Endothelial cell of umbilical vein (primary cell): ENCODE results near the gene MORC4. TPM values are rescaled to one million over a fixed set of nuclear protein-coding genes. Genes with fewer than 3 reads are reported as not detected.

ENCODE experiments used
- BruUV-seq: library from RNA; stranded (reverse); fragments of 400-500 nt; replicated peaks from 2 replicates; lab custom pipeline; 2021; lab: Mats Ljungman, UMichigan
- CTCF ChIA-PET: fragments of 300-600, 350-600 bp; sonication (Branson Sonifier 250); formaldehyde crosslinking; loops from one replicate; lab custom pipeline; 2021; ENCODE audit warnings: antibody characterized with exemption, inconsistent platforms; lab: Charles Lee
- POLR2A ChIA-PET: fragments of 300-600, 350-600 bp; sonication (Branson Sonifier 250); formaldehyde crosslinking; loops from one replicate; lab custom pipeline; 2021; ENCODE audit warnings: antibody characterized with exemption, inconsistent platforms; lab: Charles Lee
- DNase-seq: peaks from one replicate; pipeline ENCODE4 v3.0.0-alpha.2; 2011; ENCODE audit warnings: low read depth, low spot score
- FAIRE-seq: peaks from 2 replicates; lab custom pipeline; 2011; peaks lifted over from hg19 to GRCh38; lab: Jason Lieb, UNC
- H2AFZ ChIP-seq: 2 replicates; pipeline ENCODE4 v1.6.0; 2012; ENCODE audit warnings: low read depth, low read length, control low read depth, inconsistent platforms
- H3K27ac ChIP-seq: 2 replicates; pipeline ENCODE4 v1.5.1; 2011; ENCODE audit warnings: low read depth, mild to moderate bottlenecking, control low read depth, low read length, moderate library complexity; ENCODE audit not compliant: insufficient read depth
- H3K27me3 ChIP-seq, 2 experiments: 2 replicates each; pipeline versions ENCODE4 v1.6.0 to v1.6.1; 2011; ENCODE audit warnings: low read length in 2 of 2, mixed read lengths in 1 of 2; ENCODE audit not compliant: control insufficient read depth in 2 of 2, insufficient read depth in 2 of 2
- H3K36me3 ChIP-seq, 2 experiments: 2 replicates in 1 of 2; 3 replicates in 1 of 2; pipeline ENCODE4 v1.5.1; 2011; ENCODE audit warnings: low read length in 2 of 2, mild to moderate bottlenecking in 1 of 2, moderate library complexity in 1 of 2; ENCODE audit not compliant: control insufficient read depth in 2 of 2, insufficient read depth in 2 of 2; ENCODE audit errors: extremely low read depth in 1 of 2
- H3K4me1 ChIP-seq: 3 replicates; pipeline ENCODE4 v1.5.1; 2011; ENCODE audit warnings: mild to moderate bottlenecking, low read length; ENCODE audit not compliant: control insufficient read depth, insufficient read depth; ENCODE audit errors: extremely low read depth
- H3K4me2 ChIP-seq: 2 replicates; pipeline ENCODE4 v1.6.1; 2011; ENCODE audit warnings: low read length, control low read depth, mixed read lengths; ENCODE audit not compliant: insufficient read depth
- H3K4me3 ChIP-seq, 3 experiments: fragments of 200-600 bp in 1 of 3; sonication (generic), shearing (Covaris generic) in 1 of 3; replicated peaks in 1 of 3; 2 replicates each; pipeline ENCODE4 v1.5.1; 2011 to 2016; ENCODE audit warnings: control low read depth in 3 of 3, low read length in 3 of 3, mild to moderate bottlenecking in 2 of 3, inconsistent platforms in 1 of 3, low read depth in 1 of 3, moderate library complexity in 1 of 3; ENCODE audit not compliant: insufficient read depth in 1 of 3
- H3K79me2 ChIP-seq: 2 replicates; pipeline ENCODE4 v1.6.0; 2012; ENCODE audit warnings: low read length, inconsistent platforms; ENCODE audit not compliant: control insufficient read depth, insufficient read depth
- H3K9ac ChIP-seq: replicated peaks from 2 replicates; pipeline ENCODE3; 2011; ENCODE audit warnings: low read length, control low read depth; ENCODE audit not compliant: insufficient read depth; ENCODE audit errors: extremely low read depth
- H3K9me1 ChIP-seq: replicated peaks from 3 replicates; pipeline ENCODE4 v1.6.0; 2011; ENCODE audit warnings: mild to moderate bottlenecking, low read length; ENCODE audit not compliant: control insufficient read depth, insufficient read depth; ENCODE audit errors: extremely low read depth
- H3K9me3 ChIP-seq: replicated peaks from 2 replicates; pipeline ENCODE4 v1.5.1; 2012; ENCODE audit warnings: low read length, inconsistent platforms; ENCODE audit not compliant: control insufficient read depth, insufficient read depth
- H4K20me1 ChIP-seq: replicated peaks from 2 replicates; pipeline ENCODE3; 2011; ENCODE audit warnings: mild to moderate bottlenecking, low read length; ENCODE audit not compliant: control insufficient read depth, insufficient read depth; ENCODE audit errors: extremely low read depth
- GATA2 ChIP-seq: IDR thresholded peaks from 2 replicates; pipeline ENCODE4 v1.7.0; 2011; ENCODE audit warnings: low read depth, mild to moderate bottlenecking, moderate library complexity, mixed read lengths, low read length; ENCODE audit not compliant: insufficient read length, insufficient read depth
- MYC ChIP-seq: IDR thresholded peaks from one replicate; pipeline ENCODE4 v1.6.1; 2011; ENCODE audit warnings: mild to moderate bottlenecking, low read depth, low read length
- dilution Hi-C: fragments of 300-500 bp; cut with MboI; formaldehyde crosslinking; loops from one replicate; pipeline ENCODE4 v1.15.0; 2019; ENCODE audit warnings: low sequenced_read_pairs; ENCODE audit not compliant: extremely low pct_ligation_motif_present
- intact Hi-C: fragments of 100-400 bp; cut with micrococcal nuclease; formaldehyde crosslinking; loops from one replicate; pipeline ENCODE4 v1.10.0; 2022
- polyA plus RNA-seq, 4 experiments: library from polyadenylated mRNA; depleted of rRNA in 3 of 4; stranded (reverse) in 3 of 4; unstranded in 1 of 4; fragments of >200 nt; gene quantifications; 2 replicates each; pipeline versions ENCODE4 v1.2.1 to v1.2.3, GENCODE V29; 2011 to 2012; ENCODE audit warnings: missing spikeins in 1 of 4
- total RNA-seq: library from RNA; stranded (reverse); gene quantifications from 2 replicates; pipeline ENCODE4 v1.2.3, GENCODE V29; 2021
- TF ChIP-seq, protein P1 (sequence below): IDR thresholded peaks from 2 replicates; pipeline ENCODE4 v1.6.1; 2011; ENCODE audit not compliant: insufficient read depth, insufficient read length

MORC4 gene
- total and polyA plus RNA-seq, 2 donors (not counting 3 experiments of a cell fraction or from before 2014, with no cell fraction given), result 4.3 to 12.0 TPM

DNA sequence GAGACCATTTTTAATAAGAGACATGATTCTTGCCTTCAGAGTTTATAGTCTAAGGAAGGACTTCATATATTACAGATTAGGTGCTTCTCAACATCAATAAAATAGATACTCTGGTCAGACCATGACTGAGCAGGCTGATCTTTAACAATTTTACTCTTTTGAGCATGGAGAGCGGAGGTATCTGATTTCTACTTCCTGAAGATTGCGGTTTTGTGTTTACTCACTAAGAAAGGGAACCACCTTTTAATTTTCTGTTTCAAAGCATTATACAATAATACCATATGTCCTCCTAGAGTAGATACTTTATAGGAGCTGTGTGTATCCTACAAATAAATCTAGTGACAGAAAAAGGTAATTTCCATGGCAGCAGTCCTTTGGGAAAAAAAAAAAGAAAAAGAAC lies 12.5 kb downstream of the MORC4 start:
- no TSS peak for BruUV-seq
- DNase-seq (no peak), FAIRE-seq (no peak)
- Histone ChIP-seq H3K9ac (no peak overlapping the region), H3K27ac (no peak overlapping the region), H3K4me2 (no peak overlapping the region), H4K20me1 (no peaks in the 10 kb centered on the region), H3K36me3 (no peaks in the 10 kb centered on the region), H3K79me2 (no peaks in the 10 kb centered on the region), H3K4me3 (no peak overlapping the region), H2AFZ (no peak overlapping the region), H3K9me1 (no peaks in the 10 kb centered on the region), H3K27me3 (no peaks in the 10 kb centered on the region), H3K9me3 (no peaks in the 10 kb centered on the region), H3K4me1 (no peaks in the 10 kb centered on the region)
- TF ChIP-seq, protein P1, sequence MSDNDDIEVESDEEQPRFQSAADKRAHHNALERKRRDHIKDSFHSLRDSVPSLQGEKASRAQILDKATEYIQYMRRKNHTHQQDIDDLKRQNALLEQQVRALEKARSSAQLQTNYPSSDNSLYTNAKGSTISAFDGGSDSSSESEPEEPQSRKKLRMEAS, result no peak
- no peak for TF ChIP-seq MYC
- intact Hi-C loops, result no loop called here
- dilution Hi-C loops, result no loop called here
- CTCF ChIA-PET, result no interaction called here
- POLR2A ChIA-PET, result no interaction called here

DNA sequence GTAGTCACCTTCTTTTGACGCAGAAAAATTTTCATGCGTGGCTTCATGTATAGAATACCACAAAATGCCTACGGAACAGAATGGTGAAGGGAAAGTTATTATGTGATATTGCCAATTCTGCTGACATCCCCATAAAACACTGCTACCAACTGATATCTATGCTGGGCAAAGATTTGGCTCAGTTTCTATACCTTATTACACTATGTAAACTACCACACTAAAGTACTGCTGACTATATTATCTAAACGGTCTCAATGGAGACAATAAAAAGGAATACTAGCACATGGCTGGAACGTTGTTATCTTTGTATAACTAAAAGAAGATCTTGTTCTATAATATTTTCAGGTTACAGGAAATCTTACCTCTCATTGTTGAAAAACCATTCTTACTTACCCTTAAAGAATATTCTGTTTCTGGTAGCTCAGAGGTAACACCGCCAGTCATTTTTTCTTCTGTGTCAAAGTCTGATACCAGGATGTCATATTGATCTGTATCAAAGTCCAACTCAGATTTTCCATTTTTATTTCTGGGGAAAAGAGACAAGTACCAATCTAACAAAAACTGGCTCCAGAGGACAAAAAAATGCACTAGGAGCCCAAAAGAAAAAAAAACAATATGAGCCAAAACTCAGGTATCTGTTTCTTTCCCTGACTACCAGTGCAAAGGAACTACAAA lies 18.9 kb downstream of the MORC4 start:
- H3K36me3 ChIP-seq, result no peaks in the 10 kb centered on the region
- no peaks in the 10 kb centered on the region for H3K4me1 ChIP-seq
- H3K4me3 ChIP-seq, result no peak overlapping the region
- FAIRE-seq (no peak), DNase-seq (no peak)
- dilution Hi-C loops (no loop called here), intact Hi-C loops (no loop called here)
- H3K27ac ChIP-seq, result no peak overlapping the region
- BruUV-seq, result no TSS peak
- TF ChIP-seq MYC (no peak), GATA2 (no peak)
- H4K20me1 ChIP-seq, result no peaks in the 10 kb centered on the region
- no peak overlapping the region for H3K9ac ChIP-seq
- POLR2A ChIA-PET, result no interaction called here
- CTCF ChIA-PET, result no interaction called here
- no peaks in the 10 kb centered on the region for H3K79me2 ChIP-seq
- H3K9me3 ChIP-seq, result no peaks in the 10 kb centered on the region
- H3K9me1 ChIP-seq, result no peaks in the 10 kb centered on the region
- H2AFZ ChIP-seq, result no peak overlapping the region
- no peak overlapping the region for H3K4me2 ChIP-seq
- no peaks in the 10 kb centered on the region for H3K27me3 ChIP-seq
